GM12878 (cell line): ENCODE results near the gene SYCE3. TPM values are rescaled to one million over a fixed set of nuclear protein-coding genes. Genes with fewer than 3 reads are reported as not detected.

Experiments
- ATAC-seq: fragments of 200-7000 bp; cut with Tn5 transposase; 3 replicates; pipeline ENCODE4 v1.9.1; 2020; ENCODE audit warnings: mild to moderate bottlenecking, moderate library complexity
- BruUV-seq: library from RNA; stranded (reverse); fragments of 400-500 nt; replicated peaks from 2 replicates; lab custom pipeline; 2021; lab: Mats Ljungman, UMichigan
- CTCF ChIA-PET: fragments of 300-600 bp; sonication (Branson Sonifier 250); formaldehyde crosslinking; extraction: SDS; loops from one replicate; lab custom pipeline; 2021; ENCODE audit warnings: inconsistent platforms; lab: Yijun Ruan, JAX
- POLR2A ChIA-PET: fragments of 350-600 bp; formaldehyde crosslinking; extraction: SDS; loops from one replicate; lab custom pipeline; 2021; ENCODE audit warnings: inconsistent platforms; lab: Charles Lee
- RAD21 ChIA-PET: fragments of 300-600 bp; sonication (Branson Sonifier 250); formaldehyde crosslinking; loops from one replicate; lab custom pipeline; 2023; ENCODE audit warnings: antibody characterized with exemption; ENCODE audit not compliant: unreplicated experiment; lab: Charles Lee
- SMC1A ChIA-PET: fragments of 300-600 bp; sonication (Branson Sonifier 250); formaldehyde crosslinking; loops from one replicate; lab custom pipeline; 2023; ENCODE audit not compliant: unreplicated experiment, uncharacterized antibody; lab: Charles Lee
- DNase-seq: peaks from one replicate; pipeline ENCODE4 v3.0.0-alpha.2; 2011; ENCODE audit warnings: low read depth, low spot score
- FAIRE-seq: peaks from 3 replicates; lab custom pipeline; 2011; peaks lifted over from hg19 to GRCh38; lab: Jason Lieb, UNC
- H2AFZ ChIP-seq: 2 replicates; pipeline ENCODE4 v1.6.0; 2011; ENCODE audit warnings: low read depth, low read length, control low read depth; ENCODE audit not compliant: control insufficient read depth
- H3K27ac ChIP-seq: 2 replicates; pipeline ENCODE4 v1.5.1; 2011; ENCODE audit warnings: control low read depth; ENCODE audit not compliant: control insufficient read depth, insufficient read depth
- H3K27me3 ChIP-seq, 2 experiments: replicated peaks in 1 of 2; 2 replicates each; pipeline versions ENCODE4 v1.6.0 to v1.6.1; 2011; ENCODE audit warnings: low read length in 1 of 2; ENCODE audit not compliant: control insufficient read depth in 2 of 2, insufficient read depth in 2 of 2
- H3K36me3 ChIP-seq, 2 experiments: 2 replicates each; pipeline ENCODE4 v1.5.1; 2011; ENCODE audit warnings: low read length in 1 of 2; ENCODE audit not compliant: control insufficient read depth in 2 of 2, insufficient read depth in 2 of 2
- H3K4me1 ChIP-seq: 2 replicates; pipeline ENCODE4 v1.6.1; 2011; ENCODE audit warnings: mild to moderate bottlenecking, low read length, moderate library complexity, mixed read lengths; ENCODE audit not compliant: control insufficient read depth, insufficient read depth
- H3K4me2 ChIP-seq: 2 replicates; pipeline ENCODE4 v1.6.0; 2011; ENCODE audit warnings: control low read depth; ENCODE audit not compliant: control insufficient read depth, insufficient read depth
- H3K4me3 ChIP-seq: fragments of 200-600 bp; sonication (generic); 2 replicates; pipeline ENCODE4 v1.5.1; 2016
- H3K79me2 ChIP-seq: 2 replicates; pipeline ENCODE4 v1.6.0; 2011; ENCODE audit warnings: low read length; ENCODE audit not compliant: control insufficient read depth, insufficient read depth
- H3K9ac ChIP-seq: 2 replicates; pipeline ENCODE4 v1.8.0; 2011; ENCODE audit warnings: low read length, control low read depth, mixed read lengths; ENCODE audit not compliant: control insufficient read depth, insufficient read depth
- H3K9me3 ChIP-seq: replicated peaks from 3 replicates; pipeline ENCODE4 v1.5.1; 2011; ENCODE audit warnings: mild to moderate bottlenecking, low read length; ENCODE audit not compliant: control insufficient read depth, insufficient read depth
- H4K20me1 ChIP-seq: 2 replicates; pipeline ENCODE4 v1.6.0; 2011; ENCODE audit not compliant: control insufficient read depth, insufficient read depth
- BRCA1 ChIP-seq: IDR thresholded peaks from 2 replicates; pipeline ENCODE4 v1.6.1; 2011; ENCODE audit warnings: low read depth, low read length, improper control_type of control experiment
- CBFB ChIP-seq: IDR thresholded peaks from 2 replicates; pipeline ENCODE4 v1.6.1; 2016; ENCODE audit warnings: antibody characterized with exemption, low read depth
- CBX3 ChIP-seq: fragments of 200-600 bp; sonication (generic); IDR thresholded peaks from 2 replicates; pipeline ENCODE4 v1.6.1; 2016; ENCODE audit warnings: low read depth, borderline replicate concordance
- CHD2 ChIP-seq: IDR thresholded peaks from 2 replicates; pipeline ENCODE4 v1.6.1; 2011; ENCODE audit warnings: low read depth, low read length, improper control_type of control experiment, borderline replicate concordance
- GATAD2B ChIP-seq: fragments of 450-650 bp; conservative IDR thresholded peaks from 2 replicates; pipeline ENCODE4 v1.6.1; 2017; ENCODE audit warnings: low read depth, mild to moderate bottlenecking, moderate library complexity
- JUND ChIP-seq: IDR thresholded peaks from 2 replicates; pipeline ENCODE4 v1.6.1; 2012; ENCODE audit warnings: low read depth, mild to moderate bottlenecking, low read length, improper control_type of control experiment, moderate library complexity
- POLR2AphosphoS5 ChIP-seq: IDR thresholded peaks from 2 replicates; pipeline ENCODE4 v1.6.1; 2011; ENCODE audit warnings: mild to moderate bottlenecking, low read length, inconsistent platforms
- RELA ChIP-seq: fragments of 450-650 bp; IDR thresholded peaks from 2 replicates; pipeline ENCODE4 v1.8.0; 2014; ENCODE audit warnings: borderline replicate concordance; ENCODE audit not compliant: partially characterized antibody
- SP1 ChIP-seq: IDR thresholded peaks from one replicate; pipeline ENCODE4 v1.6.1; 2011; ENCODE audit warnings: low read depth, low read length
- SUPT20H ChIP-seq: IDR thresholded peaks from 2 replicates; pipeline ENCODE4 v1.6.1; 2011; ENCODE audit warnings: low read depth, mild to moderate bottlenecking, low read length, moderate library complexity, borderline replicate concordance; ENCODE audit not compliant: control insufficient read depth
- YBX1 ChIP-seq: fragments of 450-650 bp; IDR thresholded peaks from 2 replicates; pipeline ENCODE4 v1.6.1; 2016; ENCODE audit warnings: antibody characterized with exemption
- whole genome bisulfite sequencing: methylation state at CpG from one replicate; pipeline ENCODE4 v1.1.6; 2016; ENCODE audit warnings: low lambda C conversion rate; ENCODE audit not compliant: insufficient replicate concordance, insufficient coverage; ENCODE audit errors: missing lambda C conversion rate; 5-methylcytosine and 5-hydroxymethylcytosine counted together
- in situ Hi-C: fragments of 300-500 bp; cut with MboI; formaldehyde crosslinking; loops from 9 replicates; pipeline ENCODE4 v1.14.3; 2018; ENCODE audit warnings: mixed read lengths
- intact Hi-C: fragments of 100-400 bp; cut with micrococcal nuclease; formaldehyde crosslinking; loops from one replicate; pipeline ENCODE4 v1.14.2; 2022; ENCODE audit not compliant: unreplicated experiment
- polyA plus RNA-seq, 11 experiments: library from polyadenylated mRNA; depleted of rRNA in 4 of 11; unstranded in 6 of 11; stranded (reverse) in 5 of 11; fragments of >200 nt; fragmentation: Nextera tagmentation in 4 of 11; fragmentation: Illumina TruSeq in 1 of 11; extraction: Ambion mirVana in 4 of 11; extraction: Trizol in 1 of 11; gene quantifications; 1 replicate in 1 of 11; 2 replicates in 10 of 11; pipeline versions ENCODE4 v1.2.1 to v1.2.3, GENCODE V29; 2011 to 2016; ENCODE audit warnings: inconsistent platforms in 2 of 11, missing spikeins in 2 of 11, low read depth in 1 of 11
- total RNA-seq, 4 experiments: library from RNA; depleted of rRNA in 3 of 4; stranded (reverse); fragments of >200 nt in 3 of 4; fragmentation: Illumina TruSeq in 1 of 4; extraction: Trizol in 1 of 4; gene quantifications; 2 replicates each; pipeline versions ENCODE4 v1.2.1 to v1.2.3, GENCODE V29; 2013 to 2021
- TF ChIP-seq, protein P1 (sequence below): IDR thresholded peaks from 2 replicates; pipeline ENCODE4 v1.6.1; 2011; ENCODE audit warnings: borderline replicate concordance, low read depth, mild to moderate bottlenecking, moderate library complexity, mixed read lengths, low read length; ENCODE audit not compliant: insufficient read depth; ENCODE audit errors: extremely low read length
- TF ChIP-seq, protein P2 (sequence below): fragments of 450-650 bp; IDR thresholded peaks from 2 replicates; pipeline ENCODE4 v1.6.1; 2018; ENCODE audit warnings: mild to moderate bottlenecking, low read depth, moderate library complexity; ENCODE audit not compliant: partially characterized antibody

The SYCE3 gene
- total and polyA plus RNA-seq, 10 of the 15 experiments (the other 5 are each of a cell fraction or from before 2014, with no cell fraction given), result 0.38 to 0.91 (median 0.76) TPM; not detected in 4

DNA sequence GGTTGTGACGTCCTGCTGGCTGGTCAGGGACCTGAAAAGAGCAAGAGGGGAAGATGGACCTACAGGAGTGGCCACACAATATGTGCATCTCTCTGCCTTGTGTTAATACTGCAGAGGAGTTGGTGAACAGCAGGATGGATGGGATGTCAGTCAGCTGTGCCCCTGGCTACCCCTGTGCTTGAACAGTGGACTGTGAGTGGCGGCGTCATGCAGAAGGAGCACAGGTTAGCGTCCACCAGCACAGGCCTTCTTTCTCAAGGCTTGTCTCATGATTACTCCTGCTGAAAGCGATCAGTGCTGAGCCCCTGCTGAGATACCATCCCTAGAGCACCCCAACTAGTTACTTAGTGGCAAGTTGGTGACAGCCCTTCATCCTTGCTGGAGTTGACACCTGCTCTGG, 23.7 kb upstream of the SYCE3 start:
- intact Hi-C loops, result no loop called here
- WGBS, result 74% methylated on average over 5 of the region's 5 CpGs
- no peak for ATAC-seq
- Histone ChIP-seq H3K4me3 (no peak overlapping the region), H3K4me1 (peaks cover 3% of the 10 kb centered on the region; the same call in 1 of the 2 replicates), H3K27ac (no peak overlapping the region), H3K79me2 (peaks cover 17% of the 10 kb centered on the region), H3K9ac (no peak overlapping the region)
- BruUV-seq, result no TSS peak
- RAD21 ChIA-PET, result no interaction called here
- TF ChIP-seq, protein P1, sequence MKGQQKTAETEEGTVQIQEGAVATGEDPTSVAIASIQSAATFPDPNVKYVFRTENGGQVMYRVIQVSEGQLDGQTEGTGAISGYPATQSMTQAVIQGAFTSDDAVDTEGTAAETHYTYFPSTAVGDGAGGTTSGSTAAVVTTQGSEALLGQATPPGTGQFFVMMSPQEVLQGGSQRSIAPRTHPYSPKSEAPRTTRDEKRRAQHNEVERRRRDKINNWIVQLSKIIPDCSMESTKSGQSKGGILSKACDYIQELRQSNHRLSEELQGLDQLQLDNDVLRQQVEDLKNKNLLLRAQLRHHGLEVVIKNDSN, result no peak
- no peak for TF ChIP-seq SP1
- TF ChIP-seq, protein P2, sequence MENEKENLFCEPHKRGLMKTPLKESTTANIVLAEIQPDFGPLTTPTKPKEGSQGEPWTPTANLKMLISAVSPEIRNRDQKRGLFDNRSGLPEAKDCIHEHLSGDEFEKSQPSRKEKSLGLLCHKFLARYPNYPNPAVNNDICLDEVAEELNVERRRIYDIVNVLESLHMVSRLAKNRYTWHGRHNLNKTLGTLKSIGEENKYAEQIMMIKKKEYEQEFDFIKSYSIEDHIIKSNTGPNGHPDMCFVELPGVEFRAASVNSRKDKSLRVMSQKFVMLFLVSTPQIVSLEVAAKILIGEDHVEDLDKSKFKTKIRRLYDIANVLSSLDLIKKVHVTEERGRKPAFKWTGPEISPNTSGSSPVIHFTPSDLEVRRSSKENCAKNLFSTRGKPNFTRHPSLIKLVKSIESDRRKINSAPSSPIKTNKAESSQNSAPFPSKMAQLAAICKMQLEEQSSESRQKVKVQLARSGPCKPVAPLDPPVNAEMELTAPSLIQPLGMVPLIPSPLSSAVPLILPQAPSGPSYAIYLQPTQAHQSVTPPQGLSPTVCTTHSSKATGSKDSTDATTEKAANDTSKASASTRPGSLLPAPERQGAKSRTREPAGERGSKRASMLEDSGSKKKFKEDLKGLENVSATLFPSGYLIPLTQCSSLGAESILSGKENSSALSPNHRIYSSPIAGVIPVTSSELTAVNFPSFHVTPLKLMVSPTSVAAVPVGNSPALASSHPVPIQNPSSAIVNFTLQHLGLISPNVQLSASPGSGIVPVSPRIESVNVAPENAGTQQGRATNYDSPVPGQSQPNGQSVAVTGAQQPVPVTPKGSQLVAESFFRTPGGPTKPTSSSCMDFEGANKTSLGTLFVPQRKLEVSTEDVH, result no peak
- no peak for TF ChIP-seq GATAD2B
- TF ChIP-seq SUPT20H, result no peak
- TF ChIP-seq CHD2, result no peak
- no peak for TF ChIP-seq JUND
- TF ChIP-seq BRCA1, result no peak
- no peak for TF ChIP-seq CBX3
- TF ChIP-seq POLR2AphosphoS5, result no peak
- no peak for TF ChIP-seq RELA
- TF ChIP-seq YBX1, result no peak
- no peak for TF ChIP-seq CBFB
- TF ChIP-seq, all 136 proteins: peak for 0
- Histone ChIP-seq H3K9me3 (no peaks in the 10 kb centered on the region), H3K27me3 (no peaks in the 10 kb centered on the region), H4K20me1 (no peaks in the 10 kb centered on the region), H2AFZ (no peak overlapping the region), H3K36me3 (no peaks in the 10 kb centered on the region), H3K4me2 (no peak overlapping the region)
- ChIA-PET POLR2A (no interaction called here), CTCF (no interaction called here), SMC1A (no interaction called here)
- FAIRE-seq (no peak), DNase-seq (no peak)
- in situ Hi-C loops, result no loop called here
